IMR-90 (cell line): ENCODE measurements around the gene LRRC75A. TPM values are rescaled to one million over a fixed set of nuclear protein-coding genes. Genes with fewer than 3 reads are reported as not detected.

Experiments
- ATAC-seq: fragments of 200-7000 bp; cut with Tn5 transposase; 2 replicates; pipeline ENCODE4 v1.9.1; 2020; ENCODE audit warnings: low read depth, mild to moderate bottlenecking, moderate library complexity
- BruUV-seq: library from RNA; stranded (reverse); fragments of 400-500 nt; replicated peaks from 2 replicates; lab custom pipeline; 2021; lab: Mats Ljungman, UMichigan
- CTCF ChIA-PET: fragments of 300-600 bp; formaldehyde crosslinking; extraction: SDS; loops from one replicate; lab custom pipeline; 2021; ENCODE audit warnings: antibody characterized with exemption; lab: Yijun Ruan, JAX
- POLR2A ChIA-PET: fragments of 300-600 bp; sonication (Branson Sonifier 250); formaldehyde crosslinking; loops from one replicate; lab custom pipeline; 2022; ENCODE audit warnings: antibody characterized with exemption; ENCODE audit not compliant: unreplicated experiment; lab: Charles Lee
- DNase-seq: peaks from one replicate; pipeline ENCODE4 v3.0.0; 2013
- H2AFZ ChIP-seq: replicated peaks from 2 replicates; pipeline ENCODE3; 2013; ENCODE audit warnings: low read length, mild to moderate bottlenecking; ENCODE audit not compliant: poor library complexity
- H2AK5ac ChIP-seq: 2 replicates; pipeline ENCODE4 v1.6.1; 2013; ENCODE audit warnings: low read depth, low read length, inconsistent platforms
- H2AK9ac ChIP-seq: replicated peaks from 2 replicates; pipeline ENCODE3; 2013; ENCODE audit warnings: mild to moderate bottlenecking, low read depth, low read length, moderate library complexity; ENCODE audit not compliant: poor library complexity
- H2BK120ac ChIP-seq: 2 replicates; pipeline ENCODE4 v1.6.1; 2013; ENCODE audit warnings: low read depth, low read length, inconsistent platforms
- H2BK15ac ChIP-seq: 3 replicates; pipeline ENCODE4 v1.6.1; 2013; ENCODE audit warnings: low read depth, low read length, inconsistent platforms
- H2BK20ac ChIP-seq: 2 replicates; pipeline ENCODE4 v1.6.1; 2013; ENCODE audit warnings: low read depth, mild to moderate bottlenecking, inconsistent platforms, low read length, moderate library complexity
- H2BK5ac ChIP-seq: 2 replicates; pipeline ENCODE4 v1.6.1; 2013; ENCODE audit warnings: mild to moderate bottlenecking, low read depth, low read length, inconsistent platforms; ENCODE audit not compliant: poor library complexity, severe bottlenecking
- H3K14ac ChIP-seq: replicated peaks from 2 replicates; pipeline ENCODE4 v1.6.1; 2013; ENCODE audit warnings: low read depth, low read length, inconsistent platforms
- H3K18ac ChIP-seq: 2 replicates; pipeline ENCODE4 v1.6.1; 2013; ENCODE audit warnings: low read depth, low read length, control low read depth
- H3K23ac ChIP-seq: 2 replicates; pipeline ENCODE4 v1.6.1; 2013; ENCODE audit warnings: low read depth, low read length, inconsistent platforms
- H3K27ac ChIP-seq: 2 replicates; pipeline ENCODE4 v1.5.1; 2013; ENCODE audit warnings: mild to moderate bottlenecking, control low read depth, low read length; ENCODE audit not compliant: insufficient read depth
- H3K27me3 ChIP-seq: 2 replicates; pipeline ENCODE4 v1.6.1; 2013; ENCODE audit warnings: low read length; ENCODE audit not compliant: control insufficient read depth, insufficient read depth
- H3K36me3 ChIP-seq: 2 replicates; pipeline ENCODE4 v1.6.1; 2013; ENCODE audit warnings: low read length, mixed read lengths; ENCODE audit not compliant: control insufficient read depth, insufficient read depth
- H3K4ac ChIP-seq: 2 replicates; pipeline ENCODE4 v1.6.1; 2013; ENCODE audit warnings: low read depth, low read length, inconsistent platforms
- H3K4me1 ChIP-seq: 2 replicates; pipeline ENCODE4 v1.6.1; 2013; ENCODE audit warnings: low read length, mixed read lengths; ENCODE audit not compliant: control insufficient read depth, insufficient read depth
- H3K4me2 ChIP-seq: 2 replicates; pipeline ENCODE4 v1.6.1; 2013; ENCODE audit warnings: low read depth, mild to moderate bottlenecking, control low read depth, low read length, moderate library complexity
- H3K4me3 ChIP-seq: 2 replicates; pipeline ENCODE4 v1.5.1; 2013; ENCODE audit warnings: low read depth, mild to moderate bottlenecking, control low read depth, low read length, moderate library complexity; ENCODE audit not compliant: insufficient read depth
- H3K56ac ChIP-seq: 2 replicates; pipeline ENCODE4 v1.6.1; 2013; ENCODE audit warnings: low read length, inconsistent platforms; ENCODE audit not compliant: insufficient read depth; ENCODE audit errors: extremely low read depth
- H3K79me1 ChIP-seq, 2 experiments: 2 replicates each; pipeline ENCODE4 v1.6.1; 2013; ENCODE audit warnings: low read length in 2 of 2, inconsistent platforms in 1 of 2, low read depth in 1 of 2
- H3K9ac ChIP-seq: 2 replicates; pipeline ENCODE4 v1.6.1; 2013; ENCODE audit warnings: low read depth, low read length, control low read depth
- H3K9me1 ChIP-seq: 2 replicates; pipeline ENCODE4 v1.6.1; 2013; ENCODE audit warnings: low read length, inconsistent platforms; ENCODE audit not compliant: insufficient read depth
- H3K9me3 ChIP-seq: 2 replicates; pipeline ENCODE4 v1.6.1; 2013; ENCODE audit warnings: low read length; ENCODE audit not compliant: control insufficient read depth, insufficient read depth
- H4K20me1 ChIP-seq: 2 replicates; pipeline ENCODE4 v1.6.1; 2013; ENCODE audit warnings: low read length, inconsistent platforms; ENCODE audit not compliant: insufficient read depth
- H4K5ac ChIP-seq: 2 replicates; pipeline ENCODE4 v1.6.1; 2013; ENCODE audit warnings: mild to moderate bottlenecking, low read depth, low read length, control low read depth
- H4K8ac ChIP-seq, 2 experiments: 2 replicates each; pipeline ENCODE4 v1.6.1; 2013; ENCODE audit warnings: low read depth in 2 of 2, low read length in 2 of 2, control low read depth in 1 of 2, inconsistent platforms in 1 of 2
- H4K91ac ChIP-seq: 2 replicates; pipeline ENCODE4 v1.6.1; 2013; ENCODE audit warnings: low read depth, low read length, inconsistent platforms; ENCODE audit not compliant: insufficient read depth
- BHLHE40 ChIP-seq: fragments of 150-350 bp; IDR thresholded peaks from 2 replicates; pipeline ENCODE4 v1.6.1; 2016; ENCODE audit warnings: mild to moderate bottlenecking, low read depth, low read length
- CEBPB ChIP-seq: IDR thresholded peaks from 2 replicates; pipeline ENCODE4 v1.6.1; 2012; ENCODE audit warnings: low read depth, low read length, improper control_type of control experiment
- ELK1 ChIP-seq: fragments of 150-350 bp; IDR thresholded peaks from 2 replicates; pipeline ENCODE4 v1.6.1; 2016; ENCODE audit warnings: low read depth, mild to moderate bottlenecking, low read length, moderate library complexity, borderline replicate concordance
- MAFK ChIP-seq: IDR thresholded peaks from 2 replicates; pipeline ENCODE4 v1.6.1; 2012; ENCODE audit warnings: low read depth, low read length, improper control_type of control experiment
- RAD21 ChIP-seq: IDR thresholded peaks from 2 replicates; pipeline ENCODE4 v1.6.1; 2012; ENCODE audit warnings: low read length, improper control_type of control experiment
- RFX5 ChIP-seq: IDR thresholded peaks from 2 replicates; pipeline ENCODE4 v1.8.0; 2012; ENCODE audit warnings: low read depth, mild to moderate bottlenecking, low read length, moderate library complexity
- SMC3 ChIP-seq: fragments of 150-350 bp; IDR thresholded peaks from 2 replicates; pipeline ENCODE4 v1.6.1; 2016; ENCODE audit warnings: low read depth, mild to moderate bottlenecking, antibody characterized with exemption, low read length, moderate library complexity
- USF2 ChIP-seq: fragments of 150-350 bp; IDR thresholded peaks from 2 replicates; pipeline ENCODE4 v1.6.1; 2017; ENCODE audit warnings: mild to moderate bottlenecking, antibody characterized with exemption, low read length, low read depth
- WGBS, 2 experiments: methylation state at CpG; one replicate each; pipeline versions ENCODE4 v1.1.5 to v1.1.7; 2013; ENCODE audit warnings: missing lambda C conversion rate in 2 of 2; ENCODE audit not compliant: insufficient read length in 1 of 2; ENCODE audit errors: extremely low coverage in 2 of 2; 5-methylcytosine and 5-hydroxymethylcytosine counted together
- dilution Hi-C: fragments of 300-500 bp; cut with HindIII; formaldehyde crosslinking; loops from one replicate; pipeline ENCODE4 v1.14.3; 2018; ENCODE audit warnings: low sequenced_read_pairs; ENCODE audit not compliant: unreplicated experiment
- in situ Hi-C: fragments of 300-500 bp; cut with MboI; formaldehyde crosslinking; loops from 3 replicates; pipeline ENCODE4 v1.14.3; 2019; ENCODE audit warnings: low sequenced_read_pairs, inconsistent platforms, mixed read lengths
- intact Hi-C: fragments of 100-400 bp; cut with micrococcal nuclease; formaldehyde crosslinking; loops from 2 replicates; pipeline ENCODE4 v1.10.0; 2022
- polyA plus RNA-seq, 3 experiments: library from polyadenylated mRNA; depleted of rRNA; stranded (reverse); fragments of >200 nt; gene quantifications; 2 replicates each; pipeline ENCODE4 v1.2.3, GENCODE V29; 2012; ENCODE audit warnings: low replicate concordance in 1 of 3
- total RNA-seq: library from RNA; depleted of rRNA; stranded (reverse); fragments of >200 nt; gene quantifications from 2 replicates; pipeline ENCODE4 v1.2.3, GENCODE V29; 2012

Gene LRRC75A
- total and polyA plus RNA-seq, 2 of the 4 experiments (the other 2 are of a cell fraction) = 0.72 to 1.0 TPM

- Histone ChIP-seq H3K14ac (no peak overlapping the region), H3K18ac (no peak overlapping the region), H2AK9ac (no peak overlapping the region), H4K8ac (no peak overlapping the region), H3K4me2 (no peak overlapping the region), H4K20me1 (no peaks in the 10 kb centered on the region), H3K79me1 (no peaks in the 10 kb centered on the region), H2BK5ac (no peak overlapping the region), H2BK15ac (no peak overlapping the region), H3K27ac (no peak overlapping the region), H2BK120ac (no peak overlapping the region), H3K56ac (no peak overlapping the region), H3K9me1 (peaks cover 4% of the 10 kb centered on the region; the same call in 1 of the 2 replicates), H3K36me3 (no peaks in the 10 kb centered on the region), H3K4me1 (peaks cover 13% of the 10 kb centered on the region), H2BK20ac (no peak overlapping the region), H2AK5ac (no peak overlapping the region), H4K91ac (no peak overlapping the region), H3K9ac (no peak overlapping the region), H4K5ac (no peak overlapping the region), H3K4me3 (no peak overlapping the region), H3K27me3 (no peaks in the 10 kb centered on the region), H3K4ac (no peak overlapping the region), H3K9me3 (no peaks in the 10 kb centered on the region), H3K23ac (no peak overlapping the region), H2AFZ (no peak overlapping the region)
- no peak for DNase-seq
- WGBS, 2 experiments = 93% methylated on average over 3 of the region's 8 CpGs; no CpG with 5 or more reads in 1 of the 2 experiments
- ChIA-PET CTCF (interaction anchor here (0.7 kb wide), 1 partner anchor 173 kb away, joined by 3 read pairs; no protein-coding TSS in a partner anchor), POLR2A (no interaction called here)
- no peak for TF ChIP-seq USF2
- no peak for TF ChIP-seq ELK1
- no peak for TF ChIP-seq BHLHE40
- no peak for TF ChIP-seq CEBPB
- TF ChIP-seq RAD21 = no peak
- no peak for TF ChIP-seq SMC3
- TF ChIP-seq MAFK = no peak
- TF ChIP-seq RFX5 = no peak
- no TSS peak for BruUV-seq
- dilution Hi-C loops = no loop called here
- in situ Hi-C loops = no loop called here
- no peak for ATAC-seq
- intact Hi-C loops = no loop called here
Measured at GRCh38 chr17:16482253-16482652, 9.7 kb downstream of the LRRC75A start.
